Gastrocnemius medialis (tissue), 4 donors: Measurements from ENCODE around the gene RAB11A. TPM values are rescaled to one million over a fixed set of nuclear protein-coding genes. Genes with fewer than 3 reads are reported as not detected.
"Not testable (repeated sequence)": the region's sequence is repeated elsewhere in the genome, so short reads cannot be mapped to it uniquely, and the experiment has no call there.

ENCODE experiments used
- ATAC-seq, 2 donors: fragments of 150-250 bp; one replicate each; pipeline ENCODE4 v1.9.1; 2016
- DNase-seq, 2 donors: peaks; one replicate each; pipeline ENCODE4 v3.0.0-alpha.2; 2019
- H3K27ac ChIP-seq, 4 donors: fragments of 200-600 bp; sonication (generic); 1 replicate in 1 of 4; 2 replicates in 3 of 4; pipeline ENCODE4 v1.5.1; 2016 to 2018; ENCODE audit warnings: mild to moderate bottlenecking in 2 of 4, moderate library complexity in 1 of 4
- H3K27me3 ChIP-seq, 3 donors: fragments of 200-600 bp; sonication (generic) in 2 of 3; 1 replicate in 1 of 3; 2 replicates in 2 of 3; pipeline versions ENCODE4 v1.5.1 to v1.6.0; 2016 to 2019; ENCODE audit warnings: mild to moderate bottlenecking in 1 of 3, moderate library complexity in 1 of 3
- H3K36me3 ChIP-seq, 2 donors: fragments of 200-600 bp; sonication (generic) in 1 of 2; one replicate each; pipeline ENCODE4 v1.5.1; 2017 to 2018
- H3K4me1 ChIP-seq, 2 donors: fragments of 200-600 bp; sonication (generic) in 1 of 2; one replicate each; pipeline ENCODE4 v1.5.1; 2016 to 2017; ENCODE audit warnings: mild to moderate bottlenecking in 2 of 2
- H3K4me3 ChIP-seq, 4 donors: fragments of 200-600 bp; sonication (generic) in 3 of 4; 1 replicate in 1 of 4; 2 replicates in 3 of 4; pipeline ENCODE4 v1.5.1; 2016 to 2019; ENCODE audit warnings: mild to moderate bottlenecking in 2 of 4
- H3K9me3 ChIP-seq, 3 donors: fragments of 200-600 bp; sonication (generic) in 2 of 3; 1 replicate in 1 of 3; 2 replicates in 2 of 3; pipeline ENCODE4 v1.5.1; 2016 to 2019
- CTCF ChIP-seq, 5 experiments: fragments of 450-650 bp in 3 of 5; fragments of 200-600 bp in 2 of 5; sonication (generic) in 2 of 5; IDR thresholded peaks in 4 of 5; conservative IDR thresholded peaks in 1 of 5; 1 replicate in 4 of 5; 2 replicates in 1 of 5; pipeline ENCODE4 v1.5.1; 2016 to 2019; ENCODE audit warnings: antibody characterized with exemption in 5 of 5, mild to moderate bottlenecking in 3 of 5, moderate library complexity in 3 of 5
- POLR2A ChIP-seq, 2 donors: fragments of 450-650 bp; IDR thresholded peaks; one replicate each; pipeline ENCODE4 v1.6.1; 2017; ENCODE audit warnings: antibody characterized with exemption in 2 of 2, mild to moderate bottlenecking in 2 of 2, moderate library complexity in 2 of 2
- in situ Hi-C, 4 donors: fragments of 200-750 bp; cut with MboI; loops; one replicate each; pipeline versions ENCODE4 v1.15.0 to v1.8.0; 2017; ENCODE audit warnings: low sequenced_read_pairs in 4 of 4
- intact Hi-C: fragments of 100-400 bp; cut with DNase I; formaldehyde crosslinking; loops from one replicate; pipeline ENCODE4 v1.15.1; 2023; ENCODE audit warnings: low total_unique reads
- total RNA-seq, 4 donors: library from RNA; depleted of rRNA; stranded (reverse); fragments of >200 nt; gene quantifications; one replicate each; pipeline versions ENCODE4 v1.1.0 to v1.2.3, GENCODE V29; 2016

The RAB11A gene
- total RNA-seq, 4 donors from 2014 or later: 93.0 to 207 (median 166) TPM

DNA sequence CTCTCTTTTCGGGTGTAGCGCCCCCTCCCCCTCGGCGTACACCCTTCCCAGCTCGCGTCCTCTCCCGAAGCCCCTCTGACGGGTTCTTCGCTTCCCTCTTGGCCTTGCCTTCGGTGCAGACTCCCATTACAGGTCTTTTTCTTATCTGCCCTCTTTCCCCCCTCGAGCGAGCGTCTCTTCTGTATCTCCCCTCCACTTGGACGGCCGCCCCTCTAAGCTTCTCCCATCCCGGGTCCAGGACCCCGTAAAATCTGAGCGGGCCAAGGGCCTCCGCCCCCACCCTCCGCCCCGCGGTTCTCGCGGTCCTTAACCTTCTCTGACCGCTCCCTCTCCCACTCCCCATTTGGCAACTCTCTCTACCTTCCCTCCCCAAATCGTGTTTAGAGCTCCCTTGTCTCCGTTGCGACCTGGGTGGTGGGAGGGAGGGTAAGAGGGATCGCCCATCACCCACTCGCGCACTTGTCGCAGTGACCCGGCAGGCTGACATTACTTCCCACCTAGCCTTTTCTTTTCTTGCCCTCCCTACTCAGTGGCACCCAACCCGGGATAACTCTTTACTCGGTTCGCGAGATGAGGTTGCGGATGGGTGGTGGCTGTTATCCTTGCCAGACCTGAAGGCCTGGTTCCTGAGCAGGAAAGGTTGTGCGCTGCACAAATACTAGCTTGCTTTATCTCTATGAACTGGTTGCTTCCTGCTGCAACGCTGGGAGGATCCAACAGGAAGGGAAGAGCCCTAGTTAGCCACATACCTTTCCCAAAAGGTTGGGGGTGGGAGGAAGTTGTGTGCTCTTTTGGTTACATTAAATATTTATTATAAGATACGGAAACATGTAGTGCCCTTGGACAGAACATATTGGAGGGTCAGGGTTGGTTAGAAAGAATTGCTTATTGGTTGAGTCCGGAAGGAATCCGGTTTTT, 922 bp downstream of the RAB11A start:
- Histone ChIP-seq H3K27me3 (no peaks in the 10 kb centered on the region), H3K4me1 (peaks cover 17 to 23% of the 10 kb centered on the region in 2 donors), H3K36me3 (no peaks in the 10 kb centered on the region), H3K27ac (peak overlapping the region; percentile 92 to 100 (median 95)), H3K9me3 (no peaks in the 10 kb centered on the region), H3K4me3 (peak overlapping the region; percentile 87 to 98 (median 88))
- ATAC-seq (peak; percentile 8 to 14), DNase-seq (peak; percentile 9 to 21)
- in situ Hi-C loops: loop anchor here (5.0 to 25.0 kb wide), 4 partner anchors 38 to 233 kb away; partner anchors contain the start of gene DENND4A (in 2 of the 4)
- TF ChIP-seq CTCF (IDR thresholded peaks at IDR 0.05 in 4 of 5, conservative IDR thresholded peaks at IDR 0.05 in 1 of 5) (no peak), POLR2A (IDR thresholded peaks at IDR 0.05) (no peak)
- intact Hi-C loops: loop anchor here (1.0 to 10.0 kb wide), 5 partner anchors 38 to 625 kb away; partner anchors contain the start of genes DENND4A, INTS14 and SNAPC5

DNA sequence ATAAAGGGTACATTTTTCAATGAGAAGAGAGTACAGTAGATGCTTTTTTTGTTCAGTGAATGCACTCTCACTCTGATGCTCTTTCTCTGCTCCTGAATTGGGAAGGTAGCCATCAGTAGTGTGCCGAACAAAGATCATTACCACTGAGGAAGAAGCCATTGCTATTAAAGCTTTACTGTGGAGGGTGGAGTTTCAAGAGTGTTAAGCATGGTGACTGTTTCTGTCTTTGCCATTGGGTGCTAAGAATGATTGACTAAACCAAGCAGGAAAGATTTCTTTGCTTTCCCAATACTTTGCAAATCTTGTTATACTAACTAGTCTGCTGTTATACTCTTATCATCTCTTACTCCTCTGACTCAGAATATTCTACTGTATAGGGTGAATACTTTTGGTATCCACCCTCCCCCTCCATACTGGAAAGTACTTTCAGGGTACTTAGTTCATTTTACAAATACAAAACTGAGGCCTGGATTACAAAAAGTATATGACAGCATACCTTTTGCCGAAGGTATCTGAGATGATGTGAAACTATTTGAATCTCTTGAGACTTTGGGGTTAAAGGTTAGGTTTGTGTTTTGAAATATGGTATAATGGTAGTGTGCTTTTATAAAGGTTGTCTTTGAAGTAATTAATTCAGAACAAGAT, 1.7 kb downstream of the RAB11A start:
- H3K4me1 ChIP-seq: peaks cover 20 to 23% of the 10 kb centered on the region in 2 donors

GRCh38 chr15:65871886-65872285, 2.6 kb downstream of the RAB11A start:
- H3K4me3 ChIP-seq, ATAC-seq, H3K27me3 ChIP-seq, intact Hi-C loops, DNase-seq, H3K36me3 ChIP-seq, H3K9me3 ChIP-seq: not testable (repeated sequence)
- H3K27ac ChIP-seq: peak overlapping the region in 2 of 4 donors; percentile 94 to 100
- in situ Hi-C loops: loop anchor here (5.0 to 25.0 kb wide), 3 partner anchors 40 to 235 kb away; partner anchors contain the start of gene DENND4A (in 1 of the 4)
- peaks cover 20 to 23% of the 10 kb centered on the region in 2 donors for H3K4me1 ChIP-seq

More for the DNA sequence above, 1.7 kb downstream of the RAB11A start:
- no peaks in the 10 kb centered on the region for H3K27me3 ChIP-seq
- peak overlapping the region; percentile 87 to 98 (median 88) for H3K4me3 ChIP-seq
- H3K27ac ChIP-seq: peak overlapping the region; percentile 92 to 100 (median 95)
- in situ Hi-C loops: loop anchor here (5.0 to 25.0 kb wide), 3 partner anchors 39 to 234 kb away; partner anchors contain the start of gene DENND4A (in 1 of the 4)
- DNase-seq (no peak), ATAC-seq (no peak)
- TF ChIP-seq CTCF (IDR thresholded peaks at IDR 0.05 in 4 of 5, conservative IDR thresholded peaks at IDR 0.05 in 1 of 5): no peak
- TF ChIP-seq POLR2A (IDR thresholded peaks at IDR 0.05): no peak
- H3K9me3 ChIP-seq: no peaks in the 10 kb centered on the region
- intact Hi-C loops: no loop called here
- no peaks in the 10 kb centered on the region for H3K36me3 ChIP-seq

- H3K4me3 ChIP-seq, H3K36me3 ChIP-seq, ATAC-seq, intact Hi-C loops, H3K27me3 ChIP-seq, DNase-seq, H3K9me3 ChIP-seq: not testable (repeated sequence)
- in situ Hi-C loops: loop anchor here (5.0 to 25.0 kb wide), 3 partner anchors 40 to 235 kb away; partner anchors contain the start of gene DENND4A (in 1 of the 4)
- H3K4me1 ChIP-seq: peaks cover 20 to 23% of the 10 kb centered on the region in 2 donors
- peak overlapping the region in 2 of 4 donors; percentile 94 to 100 for H3K27ac ChIP-seq
Observed at GRCh38 chr15:65872596-65872995, 3.3 kb downstream of the RAB11A start.

- Histone ChIP-seq H3K9me3 (no peaks in the 10 kb centered on the region), H3K4me1 (peaks cover 20 to 23% of the 10 kb centered on the region in 2 donors), H3K27ac (peak overlapping the region in 2 of 4 donors; percentile 94 to 100), H3K36me3 (peaks cover 0 to 12% of the 10 kb centered on the region in 2 donors), H3K4me3 (no peak overlapping the region), H3K27me3 (no peaks in the 10 kb centered on the region)
- in situ Hi-C loops (loop anchor here (5.0 to 25.0 kb wide), 3 partner anchors 41 to 236 kb away; partner anchors contain the start of gene DENND4A (in 1 of the 4)), intact Hi-C loops (no loop called here)
- no peak for TF ChIP-seq POLR2A (IDR thresholded peaks at IDR 0.05)
- TF ChIP-seq CTCF (IDR thresholded peaks at IDR 0.05 in 4 of 5, conservative IDR thresholded peaks at IDR 0.05 in 1 of 5): no peak
- DNase-seq (no peak), ATAC-seq (no peak)
Observed at GRCh38 chr15:65873256-65873655, 4.0 kb downstream of the RAB11A start.
